H1 (cell line): ENCODE measurements around the gene SSH2. TPM values are rescaled to one million over a fixed set of nuclear protein-coding genes. Genes with fewer than 3 reads are reported as not detected.
"Not testable (repeated sequence)": the region's sequence is repeated elsewhere in the genome, so short reads cannot be mapped to it uniquely, and the experiment has no call there.

Source experiments
- CTCF ChIA-PET: fragments of 300-600 bp; sonication (Branson Sonifier 250); formaldehyde crosslinking; loops from one replicate; lab custom pipeline; 2021; ENCODE audit not compliant: partially characterized antibody; lab: Charles Lee
- POLR2A ChIA-PET: fragments of 300-600 bp; sonication (Branson Sonifier 250); formaldehyde crosslinking; loops from one replicate; lab custom pipeline; 2021; ENCODE audit warnings: inconsistent platforms; ENCODE audit not compliant: partially characterized antibody; lab: Charles Lee
- DNase-seq, 2 experiments: peaks; one replicate each; pipeline versions ENCODE4 v3.0.0 to v3.0.0-alpha.2; 2010 to 2022; ENCODE audit warnings: low spot score in 2 of 2, low read depth in 1 of 2, mixed read lengths in 1 of 2
- FAIRE-seq: peaks from 2 replicates; lab custom pipeline; 2011; peaks lifted over from hg19 to GRCh38; lab: Jason Lieb, UNC
- H2AFZ ChIP-seq: 2 replicates; pipeline ENCODE4 v1.8.1; 2012; ENCODE audit warnings: low read length, inconsistent platforms
- H2AK5ac ChIP-seq: 2 replicates; pipeline ENCODE4 v1.6.1; 2013; ENCODE audit warnings: low read depth, low read length
- H2BK120ac ChIP-seq: replicated peaks from 2 replicates; pipeline ENCODE3; 2013; ENCODE audit warnings: low read depth, low read length, inconsistent platforms
- H2BK12ac ChIP-seq: 2 replicates; pipeline ENCODE4 v1.6.1; 2013; ENCODE audit warnings: low read depth, low read length
- H2BK15ac ChIP-seq: 2 replicates; pipeline ENCODE4 v1.6.1; 2013; ENCODE audit warnings: low read length
- H2BK20ac ChIP-seq: 2 replicates; pipeline ENCODE4 v1.6.1; 2013; ENCODE audit warnings: low read length
- H2BK5ac ChIP-seq: 2 replicates; pipeline ENCODE4 v1.6.1; 2013; ENCODE audit warnings: low read depth, low read length
- H3K14ac ChIP-seq: 2 replicates; pipeline ENCODE4 v1.6.1; 2013; ENCODE audit warnings: inconsistent platforms; ENCODE audit not compliant: insufficient read length
- H3K18ac ChIP-seq: 2 replicates; pipeline ENCODE4 v1.6.1; 2013; ENCODE audit warnings: low read length; ENCODE audit errors: extremely low read depth
- H3K23ac ChIP-seq: 2 replicates; pipeline ENCODE4 v1.6.1; 2013; ENCODE audit warnings: inconsistent platforms; ENCODE audit not compliant: insufficient read length
- H3K23me2 ChIP-seq: 2 replicates; pipeline ENCODE4 v1.6.1; 2013; ENCODE audit warnings: low read depth, low read length
- H3K27ac ChIP-seq: 2 replicates; pipeline ENCODE4 v1.6.1; 2011; ENCODE audit warnings: low read depth, low read length, inconsistent platforms
- H3K27me3 ChIP-seq, 4 experiments: replicated peaks in 1 of 4; 1 replicate in 1 of 4; 2 replicates in 3 of 4; pipeline versions ENCODE4 v1.6.1 to v1.8.1; 2011 to 2013; ENCODE audit warnings: low read length in 3 of 4, mild to moderate bottlenecking in 3 of 4, inconsistent platforms in 2 of 4, mixed read lengths in 2 of 4, moderate library complexity in 1 of 4; ENCODE audit not compliant: control insufficient read depth in 3 of 4, insufficient read depth in 3 of 4; ENCODE audit errors: extremely low read depth in 1 of 4
- H3K36me3 ChIP-seq, 4 experiments: 2 replicates each; pipeline versions ENCODE4 v1.6.1 to v1.8.1; 2011 to 2013; ENCODE audit warnings: mild to moderate bottlenecking in 4 of 4, low read length in 3 of 4, moderate library complexity in 2 of 4, control low read depth in 1 of 4, inconsistent platforms in 1 of 4; ENCODE audit not compliant: insufficient read depth in 4 of 4, control insufficient read depth in 2 of 4
- H3K4ac ChIP-seq: replicated peaks from 2 replicates; pipeline ENCODE3; 2013; ENCODE audit warnings: low read length, low read depth, mixed read lengths, inconsistent platforms; ENCODE audit not compliant: insufficient read length
- H3K4me1 ChIP-seq, 4 experiments: replicated peaks in 1 of 4; 1 replicate in 1 of 4; 2 replicates in 3 of 4; pipeline versions ENCODE4 v1.6.1 to v1.8.1; 2011 to 2013; ENCODE audit warnings: low read length in 3 of 4, inconsistent platforms in 2 of 4, mixed read lengths in 1 of 4; ENCODE audit not compliant: insufficient read depth in 4 of 4, control insufficient read depth in 3 of 4
- H3K4me2 ChIP-seq, 2 experiments: 2 replicates each; pipeline versions ENCODE4 v1.6.1 to v1.8.1; 2011 to 2013; ENCODE audit warnings: low read depth in 2 of 2, low read length in 2 of 2, control low read depth in 1 of 2, inconsistent platforms in 1 of 2, mild to moderate bottlenecking in 1 of 2; ENCODE audit not compliant: insufficient read depth in 1 of 2
- H3K4me3 ChIP-seq, 4 experiments: fragments of 200-600, 300-600 bp in 1 of 4; sonication (generic), shearing (Covaris generic), sonication (Bioruptor Twin) in 1 of 4; 2 replicates each; pipeline versions ENCODE4 v1.5.1 to v1.8.1; 2011 to 2016; ENCODE audit warnings: low read length in 4 of 4, low read depth in 3 of 4, control low read depth in 2 of 4, inconsistent platforms in 2 of 4, mild to moderate bottlenecking in 2 of 4, mixed read lengths in 1 of 4, moderate library complexity in 1 of 4; ENCODE audit not compliant: insufficient read depth in 2 of 4; ENCODE audit errors: extremely low read depth in 1 of 4
- H3K56ac ChIP-seq: replicated peaks from 2 replicates; pipeline ENCODE3; 2013; ENCODE audit warnings: low read depth, mild to moderate bottlenecking, mixed read lengths, low read length, inconsistent platforms; ENCODE audit not compliant: insufficient read length
- H3K79me1 ChIP-seq: 2 replicates; pipeline ENCODE4 v1.6.1; 2013; ENCODE audit warnings: low read depth, low read length, control low read depth
- H3K79me2 ChIP-seq, 2 experiments: 2 replicates each; pipeline versions ENCODE4 v1.6.1 to v1.8.1; 2012 to 2013; ENCODE audit warnings: low read length in 2 of 2, mild to moderate bottlenecking in 2 of 2, inconsistent platforms in 1 of 2; ENCODE audit not compliant: insufficient read depth in 2 of 2, control insufficient read depth in 1 of 2
- H3K9ac ChIP-seq, 4 experiments: replicated peaks in 1 of 4; 1 replicate in 1 of 4; 2 replicates in 3 of 4; pipeline versions ENCODE4 v1.6.1 to v1.8.1; 2011 to 2013; ENCODE audit warnings: low read depth in 3 of 4, low read length in 3 of 4, control low read depth in 2 of 4, mild to moderate bottlenecking in 2 of 4, moderate library complexity in 2 of 4, inconsistent platforms in 1 of 4; ENCODE audit errors: extremely low read depth in 1 of 4
- H3K9me3 ChIP-seq, 2 experiments: 2 replicates each; pipeline versions ENCODE4 v1.6.1 to v1.8.1; 2012 to 2013; ENCODE audit warnings: mild to moderate bottlenecking in 2 of 2, moderate library complexity in 2 of 2, control low read depth in 1 of 2, inconsistent platforms in 1 of 2, low read depth in 1 of 2, low read length in 1 of 2, mixed read lengths in 1 of 2; ENCODE audit not compliant: insufficient read depth in 2 of 2
- H4K20me1 ChIP-seq, 2 experiments: replicated peaks in 1 of 2; 2 replicates each; pipeline versions ENCODE3 to v1.8.1; 2011 to 2013; ENCODE audit warnings: inconsistent platforms in 2 of 2, low read length in 2 of 2, mild to moderate bottlenecking in 1 of 2; ENCODE audit not compliant: insufficient read depth in 2 of 2, control insufficient read depth in 1 of 2
- H4K5ac ChIP-seq: 2 replicates; pipeline ENCODE4 v1.6.1; 2013; ENCODE audit warnings: low read length, low read depth, mixed read lengths, inconsistent platforms; ENCODE audit not compliant: insufficient read length
- H4K8ac ChIP-seq: 2 replicates; pipeline ENCODE4 v1.8.0; 2013; ENCODE audit warnings: mild to moderate bottlenecking, moderate library complexity, low read length, inconsistent platforms; ENCODE audit not compliant: insufficient read depth; ENCODE audit errors: extremely low read depth
- H4K91ac ChIP-seq: replicated peaks from 2 replicates; pipeline ENCODE3; 2013; ENCODE audit warnings: low read length, mixed read lengths, inconsistent platforms; ENCODE audit not compliant: insufficient read length
- WGBS, 2 experiments: shearing (Covaris generic) in 1 of 2; methylation state at CpG; one replicate each; pipeline versions ENCODE4 v1.1.6 to v1.1.7; 2013 to 2015; ENCODE audit warnings: low lambda C conversion rate in 2 of 2, mixed read lengths in 2 of 2, inconsistent platforms in 1 of 2, low coverage in 1 of 2, missing lambda C conversion rate in 1 of 2; ENCODE audit not compliant: insufficient replicate concordance in 2 of 2, insufficient coverage in 1 of 2, insufficient read length in 1 of 2; ENCODE audit errors: extremely low coverage in 1 of 2, missing lambda C conversion rate in 1 of 2; 5-methylcytosine and 5-hydroxymethylcytosine counted together
- polyA plus RNA-seq, 7 experiments: library from polyadenylated mRNA; depleted of rRNA in 3 of 7; stranded (reverse) in 5 of 7; unstranded in 2 of 7; fragments of >200 nt in 5 of 7; fragments of 200-250 nt in 2 of 7; gene quantifications; 1 replicate in 5 of 7; 2 replicates in 1 of 7; 4 replicates in 1 of 7; pipeline versions ENCODE4 v1.2.1 to v1.2.3, GENCODE V29; 2011 to 2013; ENCODE audit warnings: missing spikeins in 2 of 7, mixed read lengths in 2 of 7
- total RNA-seq: library from RNA; stranded (reverse); fragmentation: NEBNext Ultra II Directional; extraction: Animal tissue kit (Norgen Biotek cat#: 25700); gene quantifications from 2 replicates; pipeline ENCODE4 v1.2.1, GENCODE V29; 2021

Gene SSH2
- total and polyA plus RNA-seq, 2 of the 8 experiments (the other 6 are each of a cell fraction or from before 2014, with no cell fraction given), result 5.2 to 15.9 TPM

DNA sequence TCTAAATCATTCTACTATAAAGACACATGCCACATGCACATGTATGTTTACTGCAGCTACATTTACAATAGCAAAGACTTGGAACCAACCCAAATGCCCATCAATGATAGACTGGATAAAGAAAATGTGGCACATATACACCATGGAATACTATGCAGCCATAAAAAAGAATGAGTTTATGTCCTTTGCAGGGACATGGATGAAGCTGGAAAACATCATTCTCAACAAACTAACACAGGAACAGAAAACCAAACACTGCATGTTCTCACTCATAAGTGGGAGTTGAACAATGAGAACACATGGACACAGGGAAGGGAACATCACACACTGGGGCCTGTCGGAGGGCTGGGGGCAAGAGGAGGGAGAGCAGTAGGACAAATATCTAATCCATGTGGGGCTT is 204.6 kb downstream of the SSH2 start:
- FAIRE-seq, H2BK15ac ChIP-seq, POLR2A ChIA-PET: not testable (repeated sequence)

More for the DNA sequence above, 204.6 kb downstream of the SSH2 start:
- H4K20me1 ChIP-seq, H3K4me3 ChIP-seq, H3K9ac ChIP-seq, H3K79me1 ChIP-seq, H3K27ac ChIP-seq, H3K4ac ChIP-seq, H3K36me3 ChIP-seq, H3K18ac ChIP-seq, H2BK120ac ChIP-seq, H2AK5ac ChIP-seq, H3K4me2 ChIP-seq, H3K14ac ChIP-seq, H2BK20ac ChIP-seq, H3K9me3 ChIP-seq, H2BK5ac ChIP-seq, H3K27me3 ChIP-seq, H3K79me2 ChIP-seq, H4K8ac ChIP-seq, H4K91ac ChIP-seq, H4K5ac ChIP-seq, DNase-seq, H3K4me1 ChIP-seq, H2AFZ ChIP-seq, H3K23ac ChIP-seq, H3K23me2 ChIP-seq, H3K56ac ChIP-seq, H2BK12ac ChIP-seq: not testable (repeated sequence)
- WGBS, 2 experiments, result 82% methylated on average over 1 of the region's 1 CpG; no CpG with 5 or more reads in 1 of the 2 experiments
- CTCF ChIA-PET, result interaction anchor here (0.9 to 1.2 kb wide), 2 partner anchors 53 to 86 kb away, joined by 3 to 4 read pairs; no protein-coding TSS in a partner anchor
